ENCODE results near the gene PSMC1.

GRCh38 chr14:90228478-90228877, 27.9 kb upstream of the PSMC1 start:
- TF ChIP-seq ZNF114 (CRISPR knock-in tag; IDR thresholded peaks at IDR 0.05): no peak
- TF ChIP-seq POLR2AphosphoS5 (IDR thresholded peaks at IDR 0.05; ENCODE audit: low read depth): no peak
- TF ChIP-seq CTCF (conservative IDR thresholded peaks at IDR 0.05; ENCODE audit: low read depth in 2 of 2): no peak
- TF ChIP-seq REST (IDR thresholded peaks at IDR 0.05; ENCODE audit: unreplicated experiment): no peak
- TF ChIP-seq EZH2phosphoT487 (IDR thresholded peaks at IDR 0.05; ENCODE audit: unreplicated experiment): no peak
- no peak for TF ChIP-seq EZH2 (IDR thresholded peaks at IDR 0.05; ENCODE audit: low read depth, unreplicated experiment)
- TF ChIP-seq ETS1 (IDR thresholded peaks at IDR 0.05): no peak
- TF ChIP-seq CREB1 (CRISPR knock-in tag; IDR thresholded peaks at IDR 0.05; ENCODE audit: low read depth): no peak
- no peak for TF ChIP-seq ZNF462 (CRISPR knock-in tag; IDR thresholded peaks at IDR 0.05)
- TF ChIP-seq JUNB (IDR thresholded peaks at IDR 0.05; ENCODE audit: unreplicated experiment): no peak
- no peak for TF ChIP-seq STAT1 (IDR thresholded peaks at IDR 0.05; ENCODE audit: unreplicated experiment)

Measured in GM23338 (cell line).